IPS-NIHi7 (cell line): ENCODE measurements around the gene TMEM95.

Experiments used
- DNase-seq: peaks from one replicate; pipeline ENCODE4 v3.0.0; 2012; ENCODE audit warnings: mixed read lengths; ENCODE audit errors: extremely low spot score

Gene TMEM95

DNA sequence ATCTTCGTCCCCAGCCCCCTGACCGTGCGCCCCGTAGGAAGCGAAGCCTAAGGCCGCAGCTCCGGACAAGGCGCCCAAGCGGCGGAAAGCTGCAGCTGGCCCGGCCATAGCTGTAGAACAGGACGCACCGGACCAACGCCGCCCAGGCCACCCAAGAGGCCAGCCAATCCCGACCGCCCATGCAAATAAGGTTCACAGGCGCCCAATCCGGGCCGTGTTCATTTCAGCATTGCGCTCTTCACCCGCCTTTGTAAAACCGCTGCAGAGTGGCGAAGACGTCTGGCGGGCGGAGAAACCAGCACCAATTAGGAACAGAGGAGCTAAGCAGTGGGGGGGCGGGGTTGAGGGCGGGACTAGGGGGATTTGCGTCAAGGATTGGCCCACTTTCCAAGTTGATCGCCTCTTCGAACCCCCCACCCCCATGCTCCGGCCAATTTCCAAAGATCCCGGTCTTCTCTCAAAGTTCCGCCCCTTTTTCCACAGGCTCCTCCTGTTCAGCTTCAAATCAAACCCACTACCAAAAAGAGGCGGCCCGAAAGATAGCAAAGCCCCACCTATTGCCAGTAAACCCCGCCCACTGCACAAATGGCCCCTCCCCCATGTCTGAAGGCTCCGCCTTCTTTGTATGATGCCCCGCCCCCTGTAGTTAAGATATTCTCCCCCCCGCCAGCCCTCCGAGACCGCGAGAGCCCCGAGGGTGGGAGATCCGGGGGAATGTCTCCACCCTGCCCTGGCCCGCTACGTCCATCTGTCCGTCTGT lies 49.2 kb downstream of the TMEM95 start, which contains the start of gene TMEM256:
TSS of gene TMEM256 (minus strand) at position 121 of the 760 bp plus-strand sequence. CDS start at position 108, 13 bp downstream.
- DNase-seq = peak; percentile 90

DNA sequence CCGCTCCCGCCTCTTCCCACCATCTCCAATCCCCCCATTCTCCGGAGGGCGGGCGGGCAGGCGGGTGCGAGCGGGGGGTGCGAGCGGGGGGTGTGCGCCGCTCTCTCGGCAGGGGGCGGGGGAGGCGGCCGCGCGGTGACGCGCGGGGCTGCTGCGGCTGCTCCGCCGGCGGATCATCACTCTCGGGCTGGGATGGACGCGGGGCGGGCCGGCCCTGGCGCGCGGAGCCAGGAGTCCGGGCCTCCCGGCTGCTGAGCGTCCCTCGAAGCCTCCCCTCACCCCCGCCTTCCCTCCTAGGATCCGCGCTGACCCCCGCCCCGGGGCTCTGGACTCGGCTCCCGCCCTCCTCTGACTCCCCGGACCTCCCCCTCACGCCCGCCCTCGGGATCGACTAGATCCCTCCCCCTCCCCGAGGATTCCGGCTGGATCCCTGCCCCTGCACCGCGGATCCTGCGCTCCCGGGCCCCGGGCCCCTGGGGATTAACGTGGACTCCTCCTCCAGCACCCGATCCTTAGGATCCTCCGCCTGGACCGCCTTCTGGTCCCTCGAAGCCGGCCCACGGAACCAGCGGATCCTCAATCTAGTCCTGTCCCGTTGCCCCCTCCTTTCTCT lies 49.9 kb downstream of the TMEM95 start:
- no peak for DNase-seq

DNA sequence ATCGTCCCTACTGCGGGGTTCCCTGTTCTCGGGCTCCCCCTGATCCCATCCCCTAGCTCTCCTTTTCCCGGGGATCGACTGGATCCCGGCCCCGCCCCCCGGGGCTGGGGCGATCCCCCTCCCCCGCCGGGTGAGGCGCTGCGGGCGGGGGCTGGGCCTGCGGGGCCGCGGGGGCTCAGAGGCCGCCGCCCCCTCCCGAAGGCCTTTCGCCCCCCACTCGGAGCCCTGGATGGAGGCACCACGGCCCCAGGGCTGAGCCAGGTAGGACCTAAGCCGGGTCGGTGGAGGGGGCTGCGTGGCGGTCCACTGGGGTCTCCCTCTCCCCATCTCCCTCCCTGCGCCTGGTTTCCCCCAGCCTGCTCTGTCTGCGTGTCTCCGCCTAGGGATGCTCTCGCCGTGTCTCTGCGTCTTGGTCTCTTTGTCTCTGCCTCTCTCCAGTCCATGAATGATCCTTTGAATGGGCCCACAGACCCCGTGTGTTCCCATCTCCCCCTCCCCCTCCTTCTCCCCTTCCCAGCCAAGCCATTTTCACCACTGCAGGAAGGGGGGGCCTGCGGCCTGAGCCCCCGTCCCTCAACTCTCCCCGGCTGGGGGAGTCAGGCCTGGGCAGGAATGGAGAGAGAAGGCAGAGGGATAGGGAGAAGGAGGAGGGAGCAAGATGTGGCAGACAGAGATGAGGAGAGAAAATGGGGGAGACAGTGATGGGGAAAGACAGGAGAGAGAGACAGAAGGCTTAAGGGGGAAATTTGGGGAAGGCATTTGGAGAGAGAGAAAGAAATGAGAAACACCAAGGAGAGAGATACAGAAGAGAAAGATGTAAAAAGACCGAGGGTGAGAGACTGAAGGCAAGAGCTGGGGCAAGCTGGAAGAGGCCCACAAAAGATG lies 50.6 kb downstream of the TMEM95 start:
- no peak for DNase-seq

DNA sequence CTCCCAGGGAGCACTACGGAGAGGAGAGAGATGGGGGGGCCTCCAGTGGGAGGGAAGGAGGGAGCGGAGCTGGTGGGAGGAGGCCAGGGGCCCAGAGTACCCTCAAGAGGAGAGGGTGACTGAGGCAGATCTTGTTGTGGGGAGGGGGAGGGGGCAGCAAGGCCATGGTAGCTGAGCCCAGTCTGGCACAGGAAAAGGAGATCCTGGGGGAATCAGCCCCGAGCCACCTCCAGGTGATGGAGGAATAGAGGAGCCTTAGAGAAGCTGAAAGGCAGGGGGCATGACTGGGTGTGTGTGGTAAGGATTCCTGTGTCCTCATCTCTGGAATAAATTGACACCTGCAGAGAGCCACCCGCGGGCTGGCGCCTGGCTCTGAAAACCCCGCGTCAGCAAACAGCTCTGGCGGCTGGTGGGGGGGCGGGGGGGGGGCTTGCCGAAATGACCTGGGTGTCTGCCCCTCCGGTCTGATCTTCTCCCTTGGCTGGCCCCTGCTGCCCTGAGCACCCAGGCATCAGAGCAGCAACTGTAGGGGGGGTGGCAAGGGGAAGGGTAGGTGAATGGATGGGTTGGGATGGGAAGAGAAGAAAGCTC lies 51.4 kb downstream of the TMEM95 start:
- no peak for DNase-seq
